Activated T-cell treated with anti-CD3 and anti-CD28 coated beads, Interleukin-2, amount 50 U/mL, for 72 hours (primary cell): ENCODE measurements around the gene CLDN20. TPM values are rescaled to one million over a fixed set of nuclear protein-coding genes. Genes with fewer than 3 reads are reported as not detected.

ENCODE experiments used
- ATAC-seq, 2 donors: fragments of 150-1000 bp; cut with Tn5 transposase; replicated peaks in 1 of 2; 2 replicates each; pipeline ENCODE4 v1.10.0; 2021; ENCODE audit warnings: moderate library complexity in 2 of 2, mild to moderate bottlenecking in 1 of 2
- DNase-seq, 2 donors: peaks; one replicate each; pipeline ENCODE4 v3.0.0; 2021 to 2022; ENCODE audit warnings: mixed read lengths in 1 of 2
- H3K27ac Mint-ChIP-seq: one replicate; pipeline ENCODE4 v1.8.0; 2022; ENCODE audit warnings: mild to moderate bottlenecking, moderate library complexity, mixed read lengths
- H3K27me3 Mint-ChIP-seq: one replicate; pipeline ENCODE4 v1.8.0; 2022; ENCODE audit warnings: low read depth, mixed read lengths
- H3K36me3 Mint-ChIP-seq, 2 donors: one replicate each; pipeline ENCODE4 v1.8.0; 2022; ENCODE audit warnings: mixed read lengths in 2 of 2, mild to moderate bottlenecking in 1 of 2; ENCODE audit not compliant: insufficient read depth in 2 of 2
- H3K4me1 Mint-ChIP-seq: one replicate; pipeline ENCODE4 v1.8.0; 2022; ENCODE audit warnings: low read depth, mixed read lengths
- H3K4me3 Mint-ChIP-seq, 2 donors: one replicate each; pipeline ENCODE4 v1.8.0; 2022; ENCODE audit warnings: mild to moderate bottlenecking in 2 of 2, mixed read lengths in 2 of 2, moderate library complexity in 2 of 2
- H3K9me3 Mint-ChIP-seq, 2 donors: one replicate each; pipeline ENCODE4 v1.8.0; 2022; ENCODE audit warnings: mixed read lengths in 2 of 2
- total RNA-seq, 2 donors: library from RNA; stranded (reverse); gene quantifications; one replicate each; pipeline ENCODE4 v1.2.3, GENCODE V29; 2022

The CLDN20 gene
- total RNA-seq, 2 donors from 2014 or later: not detected

GRCh38 chr6:155248008-155249001 lies 15.5 kb upstream of the CLDN20 start:
- peak overlapping the region; percentile 1 for H3K27ac Mint-ChIP-seq
- H3K27me3 Mint-ChIP-seq: no peaks in the 10 kb centered on the region
- H3K4me1 Mint-ChIP-seq: peaks cover 5% of the 10 kb centered on the region
- H3K36me3 Mint-ChIP-seq: peaks cover 0 to 7% of the 10 kb centered on the region in 2 donors
- H3K4me3 Mint-ChIP-seq: no peak overlapping the region
- no peaks in the 10 kb centered on the region for H3K9me3 Mint-ChIP-seq
- ATAC-seq: peak; percentile 29 to 66
- peak; percentile 11 to 17 for DNase-seq

GRCh38 chr6:155250701-155251381 lies 13.0 kb upstream of the CLDN20 start:
- Mint-ChIP-seq H3K4me1 (peaks cover 8% of the 10 kb centered on the region), H3K9me3 (no peaks in the 10 kb centered on the region), H3K27me3 (no peaks in the 10 kb centered on the region), H3K27ac (no peak overlapping the region), H3K4me3 (no peak overlapping the region), H3K36me3 (peaks cover 6 to 11% of the 10 kb centered on the region in 2 donors)
- DNase-seq (no peak), ATAC-seq (no peak)

- H3K9me3 Mint-ChIP-seq: no peaks in the 10 kb centered on the region
- DNase-seq: no peak
- no peak overlapping the region for H3K4me3 Mint-ChIP-seq
- no peak for ATAC-seq
- peaks cover 8% of the 10 kb centered on the region for H3K4me1 Mint-ChIP-seq
- H3K36me3 Mint-ChIP-seq: peaks cover 6 to 15% of the 10 kb centered on the region in 2 donors
- no peak overlapping the region for H3K27ac Mint-ChIP-seq
- no peaks in the 10 kb centered on the region for H3K27me3 Mint-ChIP-seq
These were observed 11.2 kb upstream of the CLDN20 start for GRCh38 chr6:155252581-155252980.

GRCh38 chr6:155253337-155253736 lies 10.5 kb upstream of the CLDN20 start:
- Mint-ChIP-seq H3K4me3 (no peak overlapping the region), H3K9me3 (no peaks in the 10 kb centered on the region), H3K4me1 (peaks cover 7% of the 10 kb centered on the region), H3K27ac (peak overlapping the region; percentile 52), H3K36me3 (peaks cover 6 to 17% of the 10 kb centered on the region in 2 donors), H3K27me3 (no peaks in the 10 kb centered on the region)
- DNase-seq (no peak), ATAC-seq (no peak)

GRCh38 chr6:155254139-155254538 lies 9.7 kb upstream of the CLDN20 start:
- H3K4me1 Mint-ChIP-seq: peaks cover 3% of the 10 kb centered on the region
- DNase-seq (no peak), ATAC-seq (no peak)
- H3K27ac Mint-ChIP-seq: no peak overlapping the region
- H3K4me3 Mint-ChIP-seq: no peak overlapping the region
- H3K27me3 Mint-ChIP-seq: no peaks in the 10 kb centered on the region
- H3K9me3 Mint-ChIP-seq: no peaks in the 10 kb centered on the region
- peaks cover 6 to 15% of the 10 kb centered on the region in 2 donors for H3K36me3 Mint-ChIP-seq

- DNase-seq: no peak
- Mint-ChIP-seq H3K4me3 (no peak overlapping the region), H3K27me3 (no peaks in the 10 kb centered on the region)
These were observed 7.6 kb upstream of the CLDN20 start for GRCh38 chr6:155256122-155256795.

GRCh38 chr6:155257796-155258195 lies 6.0 kb upstream of the CLDN20 start:
- H3K9me3 Mint-ChIP-seq: no peaks in the 10 kb centered on the region
- peaks cover 7 to 10% of the 10 kb centered on the region in 2 donors for H3K36me3 Mint-ChIP-seq
- ATAC-seq (no peak), DNase-seq (no peak)
- H3K4me1 Mint-ChIP-seq: peaks cover 24% of the 10 kb centered on the region
- H3K27ac Mint-ChIP-seq: peak overlapping the region; percentile 50
- H3K27me3 Mint-ChIP-seq: no peaks in the 10 kb centered on the region
- H3K4me3 Mint-ChIP-seq: no peak overlapping the region

More at GRCh38 chr6:155256122-155256795, 7.6 kb upstream of the CLDN20 start:
- ATAC-seq: no peak
- Mint-ChIP-seq H3K36me3 (peaks cover 7 to 13% of the 10 kb centered on the region in 2 donors), H3K4me1 (peaks cover 14% of the 10 kb centered on the region), H3K9me3 (no peaks in the 10 kb centered on the region), H3K27ac (no peak overlapping the region)

GRCh38 chr6:155259204-155259603 lies 4.6 kb upstream of the CLDN20 start:
- no peak overlapping the region for H3K27ac Mint-ChIP-seq
- no peaks in the 10 kb centered on the region for H3K9me3 Mint-ChIP-seq
- ATAC-seq (no peak), DNase-seq (no peak)
- H3K4me3 Mint-ChIP-seq: no peak overlapping the region
- peaks cover 21% of the 10 kb centered on the region for H3K4me1 Mint-ChIP-seq
- H3K27me3 Mint-ChIP-seq: no peaks in the 10 kb centered on the region
- H3K36me3 Mint-ChIP-seq: peaks cover 7 to 10% of the 10 kb centered on the region in 2 donors

GRCh38 chr6:155259897-155260296 lies 3.9 kb upstream of the CLDN20 start:
- H3K4me3 Mint-ChIP-seq: no peak overlapping the region
- ATAC-seq (no peak), DNase-seq (no peak)
- no peaks in the 10 kb centered on the region for H3K27me3 Mint-ChIP-seq
- peaks cover 4 to 10% of the 10 kb centered on the region in 2 donors for H3K36me3 Mint-ChIP-seq
- H3K4me1 Mint-ChIP-seq: peaks cover 21% of the 10 kb centered on the region
- no peaks in the 10 kb centered on the region for H3K9me3 Mint-ChIP-seq
- no peak overlapping the region for H3K27ac Mint-ChIP-seq

GRCh38 chr6:155260686-155261085 lies 3.1 kb upstream of the CLDN20 start:
- DNase-seq (no peak), ATAC-seq (no peak)
- Mint-ChIP-seq H3K4me3 (no peak overlapping the region), H3K36me3 (peaks cover 1 to 9% of the 10 kb centered on the region in 2 donors), H3K27ac (peak overlapping the region; percentile 33), H3K4me1 (peaks cover 21% of the 10 kb centered on the region), H3K27me3 (no peaks in the 10 kb centered on the region), H3K9me3 (no peaks in the 10 kb centered on the region)

- H3K9me3 Mint-ChIP-seq: no peaks in the 10 kb centered on the region
- DNase-seq (no peak), ATAC-seq (no peak)
- no peaks in the 10 kb centered on the region for H3K27me3 Mint-ChIP-seq
- H3K27ac Mint-ChIP-seq: peak overlapping the region; percentile 33
- H3K4me3 Mint-ChIP-seq: no peak overlapping the region
- H3K36me3 Mint-ChIP-seq: peaks cover 1 to 9% of the 10 kb centered on the region in 2 donors
- peaks cover 21% of the 10 kb centered on the region for H3K4me1 Mint-ChIP-seq
These were observed 2.5 kb upstream of the CLDN20 start for GRCh38 chr6:155261111-155261900.

GRCh38 chr6:155262655-155263054 lies 1.2 kb upstream of the CLDN20 start:
- Mint-ChIP-seq H3K4me1 (peaks cover 21% of the 10 kb centered on the region), H3K27ac (no peak overlapping the region), H3K4me3 (no peak overlapping the region), H3K27me3 (no peaks in the 10 kb centered on the region), H3K9me3 (no peaks in the 10 kb centered on the region), H3K36me3 (peaks cover 1 to 5% of the 10 kb centered on the region in 2 donors)
- DNase-seq: no peak
- no peak for ATAC-seq
